Measurements from ENCODE around the gene FRRS1L. TPM values are rescaled to one million over a fixed set of nuclear protein-coding genes. Genes with fewer than 3 reads are reported as not detected.

FRRS1L gene
- total and polyA plus RNA-seq, 2 of the 13 experiments (the other 11 are each of a cell fraction or from before 2014, with no cell fraction given): 0.02 to 0.03 TPM

DNA sequence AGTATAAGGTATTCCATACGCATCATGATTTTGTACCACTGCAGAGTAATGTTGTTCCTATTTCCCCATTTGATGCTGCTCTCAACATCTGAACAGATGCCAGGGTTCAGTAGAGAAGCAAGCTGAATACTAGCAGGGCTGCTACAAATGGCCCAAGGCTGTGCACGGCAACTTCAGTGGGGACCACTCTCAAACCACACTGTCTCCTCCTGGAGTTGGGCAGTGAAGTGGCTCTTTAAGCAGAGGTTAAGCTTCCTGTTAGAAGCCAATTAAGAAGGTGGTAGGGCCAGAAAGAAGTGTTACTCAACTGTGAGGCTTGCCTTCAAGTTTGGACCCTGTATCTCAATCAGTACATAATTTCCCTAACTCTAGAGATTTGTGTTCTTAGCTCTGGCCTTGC, 79.3 kb downstream of the FRRS1L start:
- WGBS (ENCODE audit: low lambda C conversion rate): 93% methylated on average over 2 of the region's 2 CpGs
- ATAC-seq: no peak
- DNase-seq (ENCODE audit: low spot score): no peak
- H4K20me1 ChIP-seq (ENCODE audit: insufficient read depth, low read length): no peaks in the 10 kb centered on the region
- no peak overlapping the region for H3K27ac ChIP-seq (ENCODE audit: extremely low read length, insufficient read depth, low read length)
- no peak overlapping the region for H3K4me3 ChIP-seq (replicated peaks in 1 of 3; ENCODE audit: insufficient read depth in 1 of 3, low read depth in 2 of 3, low read length in 3 of 3)
- peaks cover 57% of the 10 kb centered on the region for H3K4me1 ChIP-seq (ENCODE audit: insufficient read depth, low read length)
- H2AFZ ChIP-seq (ENCODE audit: low read length): no peak overlapping the region
- no peak for TF ChIP-seq ZBTB1 (CRISPR knock-in tag; IDR thresholded peaks at IDR 0.05; ENCODE audit: borderline replicate concordance)
- 0 out of 2 replicates have a peak, but pooled peaks have one; percentile 8 for TF ChIP-seq HNF4A (CRISPR knock-in tag; IDR thresholded peaks at IDR 0.05)
- ChIA-PET CTCF (ENCODE audit: low intra/inter-chr PET ratio, low total read pairs) (no interaction called here), POLR2A (no interaction called here)
- BruUV-seq (replicated peaks): no TSS peak
- intact Hi-C loops (cut with micrococcal nuclease; ENCODE audit: unreplicated experiment): no loop called here
- H3K9me3 ChIP-seq (ENCODE audit: low read length): no peaks in the 10 kb centered on the region
- H3K79me2 ChIP-seq (ENCODE audit: insufficient read depth, low read length): peaks cover 8% of the 10 kb centered on the region
- in situ Hi-C loops (cut with HindIII; ENCODE audit: extremely low pct_ligation_motif_present, low pct_unique_long_range_greater_than_20kb): loop anchor here (10.0 kb wide), 1 partner anchor 57 kb away; no protein-coding TSS in a partner anchor
- H3K9ac ChIP-seq (ENCODE audit: insufficient read depth, low read depth, low read length): no peak overlapping the region
- H3K4me2 ChIP-seq (ENCODE audit: low read depth, low read length): no peak overlapping the region
- H3K27me3 ChIP-seq (ENCODE audit: control insufficient read depth in 1 of 2, insufficient read depth in 2 of 2, low read length in 2 of 2): no peaks in the 10 kb centered on the region
- no peak for FAIRE-seq
- peaks cover 16 to 53% of the 10 kb centered on the region in 2 experiments for H3K36me3 ChIP-seq (replicated peaks in 1 of 2; ENCODE audit: control insufficient read depth in 1 of 2, insufficient read depth in 2 of 2, low read length in 2 of 2)

DNA sequence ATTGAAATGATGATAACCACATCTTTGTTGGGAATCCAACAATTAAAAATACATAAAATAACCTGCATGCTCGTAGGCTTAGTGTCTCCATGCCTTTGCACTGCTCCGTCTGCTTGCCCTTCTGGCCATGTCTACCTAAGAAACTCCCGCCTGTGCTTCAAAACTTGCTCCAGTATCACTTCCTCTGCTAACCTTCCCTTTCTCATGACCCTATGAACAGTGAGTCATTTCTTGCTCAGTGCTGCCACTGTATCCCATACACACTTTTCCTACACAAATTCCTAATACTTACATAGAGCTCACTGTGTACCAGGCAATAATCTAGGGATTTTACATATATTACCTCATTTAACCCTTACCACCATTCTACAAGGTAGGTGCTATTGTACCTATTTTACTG, 80.8 kb downstream of the FRRS1L start:
- TF ChIP-seq, protein P1, sequence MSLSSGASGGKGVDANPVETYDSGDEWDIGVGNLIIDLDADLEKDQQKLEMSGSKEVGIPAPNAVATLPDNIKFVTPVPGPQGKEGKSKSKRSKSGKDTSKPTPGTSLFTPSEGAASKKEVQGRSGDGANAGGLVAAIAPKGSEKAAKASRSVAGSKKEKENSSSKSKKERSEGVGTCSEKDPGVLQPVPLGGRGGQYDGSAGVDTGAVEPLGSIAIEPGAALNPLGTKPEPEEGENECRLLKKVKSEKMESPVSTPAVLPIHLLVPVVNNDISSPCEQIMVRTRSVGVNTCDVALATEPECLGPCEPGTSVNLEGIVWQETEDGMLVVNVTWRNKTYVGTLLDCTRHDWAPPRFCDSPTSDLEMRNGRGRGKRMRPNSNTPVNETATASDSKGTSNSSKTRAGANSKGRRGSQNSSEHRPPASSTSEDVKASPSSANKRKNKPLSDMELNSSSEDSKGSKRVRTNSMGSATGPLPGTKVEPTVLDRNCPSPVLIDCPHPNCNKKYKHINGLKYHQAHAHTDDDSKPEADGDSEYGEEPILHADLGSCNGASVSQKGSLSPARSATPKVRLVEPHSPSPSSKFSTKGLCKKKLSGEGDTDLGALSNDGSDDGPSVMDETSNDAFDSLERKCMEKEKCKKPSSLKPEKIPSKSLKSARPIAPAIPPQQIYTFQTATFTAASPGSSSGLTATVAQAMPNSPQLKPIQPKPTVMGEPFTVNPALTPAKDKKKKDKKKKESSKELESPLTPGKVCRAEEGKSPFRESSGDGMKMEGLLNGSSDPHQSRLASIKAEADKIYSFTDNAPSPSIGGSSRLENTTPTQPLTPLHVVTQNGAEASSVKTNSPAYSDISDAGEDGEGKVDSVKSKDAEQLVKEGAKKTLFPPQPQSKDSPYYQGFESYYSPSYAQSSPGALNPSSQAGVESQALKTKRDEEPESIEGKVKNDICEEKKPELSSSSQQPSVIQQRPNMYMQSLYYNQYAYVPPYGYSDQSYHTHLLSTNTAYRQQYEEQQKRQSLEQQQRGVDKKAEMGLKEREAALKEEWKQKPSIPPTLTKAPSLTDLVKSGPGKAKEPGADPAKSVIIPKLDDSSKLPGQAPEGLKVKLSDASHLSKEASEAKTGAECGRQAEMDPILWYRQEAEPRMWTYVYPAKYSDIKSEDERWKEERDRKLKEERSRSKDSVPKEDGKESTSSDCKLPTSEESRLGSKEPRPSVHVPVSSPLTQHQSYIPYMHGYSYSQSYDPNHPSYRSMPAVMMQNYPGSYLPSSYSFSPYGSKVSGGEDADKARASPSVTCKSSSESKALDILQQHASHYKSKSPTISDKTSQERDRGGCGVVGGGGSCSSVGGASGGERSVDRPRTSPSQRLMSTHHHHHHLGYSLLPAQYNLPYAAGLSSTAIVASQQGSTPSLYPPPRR (CRISPR knock-in tag; IDR thresholded peaks at IDR 0.05; ENCODE audit: borderline replicate concordance): no peak
- TF ChIP-seq ZNF652 (CRISPR knock-in tag; IDR thresholded peaks at IDR 0.05; ENCODE audit: borderline replicate concordance, low read depth) (peak; percentile 39; the same call in 1 of the 2 replicates), ZNF12 (CRISPR knock-in tag; IDR thresholded peaks at IDR 0.05) (peak; percentile 58; the same call in 1 of the 2 replicates), NFKBIZ (CRISPR knock-in tag; IDR thresholded peaks at IDR 0.05) (no peak), FOSL2 (CRISPR knock-in tag; IDR thresholded peaks at IDR 0.05) (peak; percentile 72)
- H2AFZ ChIP-seq (ENCODE audit: low read length): no peak overlapping the region
- FAIRE-seq: no peak
- ATAC-seq: peak; percentile 32; the same call in 1 of the 3 replicates
- no peaks in the 10 kb centered on the region for H4K20me1 ChIP-seq (ENCODE audit: insufficient read depth, low read length)
- H3K4me1 ChIP-seq (ENCODE audit: insufficient read depth, low read length): peaks cover 73% of the 10 kb centered on the region
- H3K79me2 ChIP-seq (ENCODE audit: insufficient read depth, low read length): peaks cover 13% of the 10 kb centered on the region
- WGBS (ENCODE audit: low lambda C conversion rate): 99% methylated on average over 3 of the region's 3 CpGs
- H3K4me3 ChIP-seq (replicated peaks in 1 of 3; ENCODE audit: insufficient read depth in 1 of 3, low read depth in 2 of 3, low read length in 3 of 3): no peak overlapping the region
- no peak overlapping the region for H3K9ac ChIP-seq (ENCODE audit: insufficient read depth, low read depth, low read length)
- H3K9me3 ChIP-seq (ENCODE audit: low read length): no peaks in the 10 kb centered on the region
- CTCF ChIA-PET (ENCODE audit: low intra/inter-chr PET ratio, low total read pairs): no interaction called here
- H3K27me3 ChIP-seq (ENCODE audit: control insufficient read depth in 1 of 2, insufficient read depth in 2 of 2, low read length in 2 of 2): no peaks in the 10 kb centered on the region
- H3K36me3 ChIP-seq (replicated peaks in 1 of 2; ENCODE audit: control insufficient read depth in 1 of 2, insufficient read depth in 2 of 2, low read length in 2 of 2): peaks cover 12 to 42% of the 10 kb centered on the region in 2 experiments
- intact Hi-C loops (cut with micrococcal nuclease; ENCODE audit: unreplicated experiment): no loop called here
- H3K27ac ChIP-seq (ENCODE audit: extremely low read length, insufficient read depth, low read length): peak overlapping the region; percentile 18
- POLR2A ChIA-PET: interaction anchor here (1.0 kb wide), 1 partner anchor 32 kb away, joined by 3 read pairs; no protein-coding TSS in a partner anchor
- no peak for DNase-seq (ENCODE audit: low spot score)
- in situ Hi-C loops (cut with HindIII; ENCODE audit: extremely low pct_ligation_motif_present, low pct_unique_long_range_greater_than_20kb): loop anchor here (10.0 kb wide), 1 partner anchor 59 kb away; no protein-coding TSS in a partner anchor
- BruUV-seq (replicated peaks): no TSS peak
- H3K4me2 ChIP-seq (ENCODE audit: low read depth, low read length): no peak overlapping the region

All from HepG2 (cell line).